Esophagus squamous epithelium (tissue), 4 donors: ENCODE measurements around the gene SLC25A46.

Experiments used
- CTCF ChIP-seq, 6 experiments: fragments of 450-650 bp in 4 of 6; fragments of 200-600 bp in 2 of 6; sonication (generic) in 2 of 6; IDR thresholded peaks; one replicate each; pipeline ENCODE4 v1.5.1; 2016 to 2019; ENCODE audit warnings: antibody characterized with exemption in 6 of 6, mild to moderate bottlenecking in 4 of 6, moderate library complexity in 4 of 6
- POLR2A ChIP-seq, 4 donors: fragments of 450-650 bp; IDR thresholded peaks; one replicate each; pipeline ENCODE4 v1.6.1; 2017; ENCODE audit warnings: antibody characterized with exemption in 4 of 4, mild to moderate bottlenecking in 4 of 4, moderate library complexity in 3 of 4

GRCh38 chr5:110707260-110707844 is 31.5 kb upstream of the SLC25A46 start:
- no peak for TF ChIP-seq CTCF (IDR thresholded peaks at IDR 0.05)
- no peak for TF ChIP-seq POLR2A (IDR thresholded peaks at IDR 0.05)
